Measurements from ENCODE around the gene PLXNA2. TPM values are rescaled to one million over a fixed set of nuclear protein-coding genes. Genes with fewer than 3 reads are reported as not detected.

Gene PLXNA2
- total and polyA plus RNA-seq, 2 of the 4 experiments (the other 2 are of a cell fraction) = 0.72 to 1.1 TPM

GRCh38 chr1:208219098-208219658 lies 25.0 kb downstream of the PLXNA2 start:
- Histone ChIP-seq H2BK15ac (ENCODE audit: low read depth, low read length) (peak overlapping the region; percentile 96; the same call in 2 of the 3 replicates), H3K9me1 (ENCODE audit: insufficient read depth, low read length) (peaks cover 50% of the 10 kb centered on the region), H4K20me1 (ENCODE audit: insufficient read depth, low read length) (no peaks in the 10 kb centered on the region), H2BK20ac (ENCODE audit: low read depth, low read length) (peak overlapping the region; percentile 96), H3K9me3 (ENCODE audit: control insufficient read depth, insufficient read depth, low read length) (no peaks in the 10 kb centered on the region), H2AK9ac (replicated peaks; ENCODE audit: low read depth, low read length, poor library complexity) (peak overlapping the region; percentile 89), H3K14ac (replicated peaks; ENCODE audit: low read depth, low read length) (peak overlapping the region; percentile 93), H3K56ac (ENCODE audit: extremely low read depth, insufficient read depth, low read length) (no peak overlapping the region), H3K4ac (ENCODE audit: low read depth, low read length) (peak overlapping the region; percentile 94), H4K5ac (ENCODE audit: low read depth, low read length) (peak overlapping the region; percentile 58), H3K36me3 (ENCODE audit: control insufficient read depth, insufficient read depth, low read length) (no peaks in the 10 kb centered on the region), H3K23ac (ENCODE audit: low read depth, low read length) (peak overlapping the region; percentile 90; the same call in 1 of the 2 replicates), H2AFZ (replicated peaks; ENCODE audit: low read length, poor library complexity) (peak overlapping the region; percentile 38), H2BK5ac (ENCODE audit: low read depth, low read length, poor library complexity, severe bottlenecking) (peak overlapping the region; percentile 75), H3K18ac (ENCODE audit: low read depth, low read length) (peak overlapping the region; percentile 42), H3K27ac (ENCODE audit: insufficient read depth, low read length) (peak overlapping the region; percentile 36; the same call in 1 of the 2 replicates), H3K4me3 (ENCODE audit: insufficient read depth, low read depth, low read length) (no peak overlapping the region), H4K8ac (ENCODE audit: low read depth in 2 of 2, low read length in 2 of 2) (peak overlapping the region; percentile 46 to 97; a peak in 3 of 4 replicates), H3K79me1 (ENCODE audit: low read depth in 1 of 2, low read length in 2 of 2) (peaks cover 0 to 63% of the 10 kb centered on the region in 2 experiments; a peak in 3 of 4 replicates), H3K9ac (ENCODE audit: low read depth, low read length) (no peak overlapping the region), H3K4me1 (ENCODE audit: control insufficient read depth, insufficient read depth, low read length) (peaks cover 30% of the 10 kb centered on the region), H4K91ac (ENCODE audit: insufficient read depth, low read depth, low read length) (peak overlapping the region; percentile 91), H2AK5ac (ENCODE audit: low read depth, low read length) (peak overlapping the region; percentile 95), H3K27me3 (ENCODE audit: control insufficient read depth, insufficient read depth, low read length) (no peaks in the 10 kb centered on the region), H2BK120ac (ENCODE audit: low read depth, low read length) (peak overlapping the region; percentile 96), H3K4me2 (ENCODE audit: low read depth, low read length) (no peak overlapping the region)
- CTCF ChIA-PET = interaction anchor here (0.5 to 1.1 kb wide), 3 partner anchors 12 to 114 kb away, joined by 3 read pairs; no protein-coding TSS in a partner anchor
- no CpG with 5 or more reads among the region's 5 CpGs for WGBS, 2 experiments (ENCODE audit: extremely low coverage in 2 of 2, insufficient read length in 1 of 2)
- DNase-seq (no peak), ATAC-seq (ENCODE audit: low read depth) (no peak; the same call in 1 of the 2 replicates)
- POLR2A ChIA-PET (ENCODE audit: unreplicated experiment) = interaction anchor here (0.5 to 0.6 kb wide), 2 partner anchors 75 to 133 kb away, joined by 3 to 6 read pairs; no protein-coding TSS in a partner anchor
- BruUV-seq (replicated peaks) = no TSS peak
- intact Hi-C loops (cut with micrococcal nuclease) (loop anchor here (2.0 kb wide), 1 partner anchor 16 kb away; no protein-coding TSS in a partner anchor), dilution Hi-C loops (cut with HindIII; ENCODE audit: low sequenced_read_pairs, unreplicated experiment) (no loop called here), in situ Hi-C loops (cut with MboI; ENCODE audit: low sequenced_read_pairs) (no loop called here)
- TF ChIP-seq RFX5 (IDR thresholded peaks at IDR 0.05; ENCODE audit: low read depth, low read length) (no peak), BHLHE40 (IDR thresholded peaks at IDR 0.05; ENCODE audit: low read depth, low read length) (no peak), RAD21 (IDR thresholded peaks at IDR 0.05; ENCODE audit: low read length) (no peak), CEBPB (IDR thresholded peaks at IDR 0.05; ENCODE audit: low read depth, low read length) (no peak)
